Tibial nerve (tissue), 4 donors: ENCODE data around the gene L3MBTL4.

Experiments
- CTCF ChIP-seq, 5 experiments: fragments of 200-600 bp in 3 of 5; fragments of 450-650 bp in 2 of 5; sonication (generic) in 3 of 5; IDR thresholded peaks; one replicate each; pipeline ENCODE4 v1.5.1; 2016 to 2019; ENCODE audit warnings: antibody characterized with exemption in 5 of 5, mild to moderate bottlenecking in 3 of 5, moderate library complexity in 2 of 5
- EP300 ChIP-seq, 2 donors: sonication (generic); formaldehyde crosslinking; IDR thresholded peaks; one replicate each; pipeline ENCODE4 v1.6.1; 2017; ENCODE audit warnings: antibody characterized with exemption in 2 of 2, mild to moderate bottlenecking in 1 of 2
- POLR2A ChIP-seq, 2 donors: fragments of 450-650 bp; IDR thresholded peaks; one replicate each; pipeline ENCODE4 v1.6.1; 2017; ENCODE audit warnings: antibody characterized with exemption in 2 of 2, mild to moderate bottlenecking in 2 of 2, moderate library complexity in 2 of 2

- TF ChIP-seq POLR2A (IDR thresholded peaks at IDR 0.05) (no peak), CTCF (IDR thresholded peaks at IDR 0.05) (no peak), EP300 (IDR thresholded peaks at IDR 0.05) (no peak)
These were observed 129.9 kb downstream of the L3MBTL4 start for GRCh38 chr18:6284761-6285160.
